Measurements from ENCODE around the gene ACTA1. TPM values are rescaled to one million over a fixed set of nuclear protein-coding genes. Genes with fewer than 3 reads are reported as not detected.

ACTA1 gene
- total and polyA plus RNA-seq, 2 of the 13 experiments (the other 11 are each of a cell fraction or from before 2014, with no cell fraction given), result 1.4 to 5.2 TPM

DNA sequence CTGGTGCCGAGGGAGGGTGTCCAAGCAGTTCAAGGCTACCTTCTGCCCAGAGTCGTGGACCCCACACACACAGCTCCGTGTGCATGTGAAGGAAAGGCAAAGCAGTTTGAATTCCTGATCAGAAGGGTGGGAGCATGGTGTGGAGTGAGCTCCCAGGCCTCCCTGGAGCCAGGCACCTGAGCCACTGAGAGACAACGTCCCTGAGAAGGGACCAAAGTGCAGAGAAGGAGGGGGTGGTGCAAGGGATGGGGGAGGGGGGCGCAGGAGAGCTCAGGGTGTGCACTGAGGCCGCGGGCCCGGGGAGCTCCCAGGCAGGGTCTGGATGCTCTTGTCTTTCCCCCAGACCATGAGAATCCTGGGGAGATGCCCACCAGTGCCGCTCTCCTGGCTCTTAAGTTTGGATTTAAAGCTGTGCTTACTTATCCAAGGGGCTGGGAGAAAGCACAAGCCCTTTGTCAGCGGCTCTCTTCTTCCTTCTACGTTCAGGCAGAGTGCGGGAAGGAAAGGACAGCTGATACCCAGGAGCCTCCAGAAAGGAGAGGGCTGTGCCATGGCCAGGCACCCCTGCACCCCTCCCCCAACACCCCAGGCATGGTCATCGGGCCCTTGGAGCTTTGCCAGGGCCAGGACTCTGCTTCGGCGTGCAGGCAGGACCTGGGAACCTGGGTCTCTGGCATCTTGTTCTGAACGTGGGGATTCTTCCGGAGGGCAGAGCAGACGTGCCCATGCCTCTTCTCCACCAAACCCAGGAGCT is 24.1 kb downstream of the ACTA1 start (continued):
- peak; percentile 70 for TF ChIP-seq PRPF4 (IDR thresholded peaks at IDR 0.05; ENCODE audit: low read depth, low read length, poor library complexity, severe bottlenecking)
- TF ChIP-seq, protein P1, sequence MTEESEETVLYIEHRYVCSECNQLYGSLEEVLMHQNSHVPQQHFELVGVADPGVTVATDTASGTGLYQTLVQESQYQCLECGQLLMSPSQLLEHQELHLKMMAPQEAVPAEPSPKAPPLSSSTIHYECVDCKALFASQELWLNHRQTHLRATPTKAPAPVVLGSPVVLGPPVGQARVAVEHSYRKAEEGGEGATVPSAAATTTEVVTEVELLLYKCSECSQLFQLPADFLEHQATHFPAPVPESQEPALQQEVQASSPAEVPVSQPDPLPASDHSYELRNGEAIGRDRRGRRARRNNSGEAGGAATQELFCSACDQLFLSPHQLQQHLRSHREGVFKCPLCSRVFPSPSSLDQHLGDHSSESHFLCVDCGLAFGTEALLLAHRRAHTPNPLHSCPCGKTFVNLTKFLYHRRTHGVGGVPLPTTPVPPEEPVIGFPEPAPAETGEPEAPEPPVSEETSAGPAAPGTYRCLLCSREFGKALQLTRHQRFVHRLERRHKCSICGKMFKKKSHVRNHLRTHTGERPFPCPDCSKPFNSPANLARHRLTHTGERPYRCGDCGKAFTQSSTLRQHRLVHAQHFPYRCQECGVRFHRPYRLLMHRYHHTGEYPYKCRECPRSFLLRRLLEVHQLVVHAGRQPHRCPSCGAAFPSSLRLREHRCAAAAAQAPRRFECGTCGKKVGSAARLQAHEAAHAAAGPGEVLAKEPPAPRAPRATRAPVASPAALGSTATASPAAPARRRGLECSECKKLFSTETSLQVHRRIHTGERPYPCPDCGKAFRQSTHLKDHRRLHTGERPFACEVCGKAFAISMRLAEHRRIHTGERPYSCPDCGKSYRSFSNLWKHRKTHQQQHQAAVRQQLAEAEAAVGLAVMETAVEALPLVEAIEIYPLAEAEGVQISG (CRISPR knock-in tag; IDR thresholded peaks at IDR 0.05), result peak; percentile 14; the same call in 1 of the 2 replicates
- TF ChIP-seq DPF2 (CRISPR knock-in tag; IDR thresholded peaks at IDR 0.05; ENCODE audit: borderline replicate concordance, low read depth), result no peak
- peak; percentile 35; the same call in 1 of the 2 replicates for TF ChIP-seq MYC (CRISPR knock-in tag; IDR thresholded peaks at IDR 0.05; ENCODE audit: borderline replicate concordance)
- TF ChIP-seq POLR2A (IDR thresholded peaks at IDR 0.05; ENCODE audit: insufficient read depth in 1 of 2, low read depth in 2 of 2, low read length in 2 of 2), result peak; percentile 44 to 56; a peak in 2 of 4 replicates
- TF ChIP-seq HNF4A (CRISPR knock-in tag; IDR thresholded peaks at IDR 0.05), result peak; percentile 79
- TF ChIP-seq MAZ (IDR thresholded peaks at IDR 0.05; ENCODE audit: borderline replicate concordance, low read depth, low read length), result no peak
- TF ChIP-seq MAZ (CRISPR knock-in tag; IDR thresholded peaks at IDR 0.05; ENCODE audit: low read depth), result no peak
- TF ChIP-seq MLX (CRISPR knock-in tag; IDR thresholded peaks at IDR 0.05), result no peak
- no peak for TF ChIP-seq NR1H2 (CRISPR knock-in tag; IDR thresholded peaks at IDR 0.05; ENCODE audit: borderline replicate concordance, low read depth)
- TF ChIP-seq MIER3 (CRISPR knock-in tag; IDR thresholded peaks at IDR 0.05; ENCODE audit: borderline replicate concordance), result peak; percentile 31; the same call in 1 of the 2 replicates
- TF ChIP-seq CHD2 (IDR thresholded peaks at IDR 0.05; ENCODE audit: low read depth, low read length), result peak; percentile 22; the same call in 1 of the 2 replicates
- 0 out of 2 replicates have a peak, but pooled peaks have one; percentile 18 for TF ChIP-seq TRIM24 (CRISPR knock-in tag; IDR thresholded peaks at IDR 0.05)
- 0 out of 2 replicates have a peak, but pooled peaks have one; percentile 41 for TF ChIP-seq NCOR1 (IDR thresholded peaks at IDR 0.05; ENCODE audit: borderline replicate concordance, low read length)
- TF ChIP-seq MEIS2 (CRISPR knock-in tag; IDR thresholded peaks at IDR 0.05), result 0 out of 2 replicates have a peak, but pooled peaks have one; percentile 32
- TF ChIP-seq, protein P2, sequence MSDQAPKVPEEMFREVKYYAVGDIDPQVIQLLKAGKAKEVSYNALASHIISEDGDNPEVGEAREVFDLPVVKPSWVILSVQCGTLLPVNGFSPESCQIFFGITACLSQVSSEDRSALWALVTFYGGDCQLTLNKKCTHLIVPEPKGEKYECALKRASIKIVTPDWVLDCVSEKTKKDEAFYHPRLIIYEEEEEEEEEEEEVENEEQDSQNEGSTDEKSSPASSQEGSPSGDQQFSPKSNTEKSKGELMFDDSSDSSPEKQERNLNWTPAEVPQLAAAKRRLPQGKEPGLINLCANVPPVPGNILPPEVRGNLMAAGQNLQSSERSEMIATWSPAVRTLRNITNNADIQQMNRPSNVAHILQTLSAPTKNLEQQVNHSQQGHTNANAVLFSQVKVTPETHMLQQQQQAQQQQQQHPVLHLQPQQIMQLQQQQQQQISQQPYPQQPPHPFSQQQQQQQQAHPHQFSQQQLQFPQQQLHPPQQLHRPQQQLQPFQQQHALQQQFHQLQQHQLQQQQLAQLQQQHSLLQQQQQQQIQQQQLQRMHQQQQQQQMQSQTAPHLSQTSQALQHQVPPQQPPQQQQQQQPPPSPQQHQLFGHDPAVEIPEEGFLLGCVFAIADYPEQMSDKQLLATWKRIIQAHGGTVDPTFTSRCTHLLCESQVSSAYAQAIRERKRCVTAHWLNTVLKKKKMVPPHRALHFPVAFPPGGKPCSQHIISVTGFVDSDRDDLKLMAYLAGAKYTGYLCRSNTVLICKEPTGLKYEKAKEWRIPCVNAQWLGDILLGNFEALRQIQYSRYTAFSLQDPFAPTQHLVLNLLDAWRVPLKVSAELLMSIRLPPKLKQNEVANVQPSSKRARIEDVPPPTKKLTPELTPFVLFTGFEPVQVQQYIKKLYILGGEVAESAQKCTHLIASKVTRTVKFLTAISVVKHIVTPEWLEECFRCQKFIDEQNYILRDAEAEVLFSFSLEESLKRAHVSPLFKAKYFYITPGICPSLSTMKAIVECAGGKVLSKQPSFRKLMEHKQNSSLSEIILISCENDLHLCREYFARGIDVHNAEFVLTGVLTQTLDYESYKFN (CRISPR knock-in tag; conservative IDR thresholded peaks at IDR 0.05), result peak; percentile 71
- TF ChIP-seq, protein P3, sequence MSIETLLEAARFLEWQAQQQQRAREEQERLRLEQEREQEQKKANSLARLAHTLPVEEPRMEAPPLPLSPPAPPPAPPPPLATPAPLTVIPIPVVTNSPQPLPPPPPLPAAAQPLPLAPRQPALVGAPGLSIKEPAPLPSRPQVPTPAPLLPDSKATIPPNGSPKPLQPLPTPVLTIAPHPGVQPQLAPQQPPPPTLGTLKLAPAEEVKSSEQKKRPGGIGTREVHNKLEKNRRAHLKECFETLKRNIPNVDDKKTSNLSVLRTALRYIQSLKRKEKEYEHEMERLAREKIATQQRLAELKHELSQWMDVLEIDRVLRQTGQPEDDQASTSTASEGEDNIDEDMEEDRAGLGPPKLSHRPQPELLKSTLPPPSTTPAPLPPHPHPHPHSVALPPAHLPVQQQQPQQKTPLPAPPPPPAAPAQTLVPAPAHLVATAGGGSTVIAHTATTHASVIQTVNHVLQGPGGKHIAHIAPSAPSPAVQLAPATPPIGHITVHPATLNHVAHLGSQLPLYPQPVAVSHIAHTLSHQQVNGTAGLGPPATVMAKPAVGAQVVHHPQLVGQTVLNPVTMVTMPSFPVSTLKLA (IDR thresholded peaks at IDR 0.05), result no peak
- no peak for TF ChIP-seq ZFP1 (CRISPR knock-in tag; IDR thresholded peaks at IDR 0.05)
- peak in 1 of 2 experiments; percentile 20; a peak in 1 of 4 replicates for TF ChIP-seq EP300 (IDR thresholded peaks at IDR 0.05; ENCODE audit: low read depth in 2 of 2, low read length in 2 of 2)
- TF ChIP-seq EP300 (CRISPR knock-in tag; IDR thresholded peaks at IDR 0.05; ENCODE audit: borderline replicate concordance), result no peak
- no peak for TF ChIP-seq MED1 (CRISPR knock-in tag; IDR thresholded peaks at IDR 0.05)
- no peak for TF ChIP-seq TMF1 (CRISPR knock-in tag; IDR thresholded peaks at IDR 0.05; ENCODE audit: low read depth)
